HUDEP-2 (cell line): ENCODE data around the gene PPP1R1C.
"Not testable (repeated sequence)": the region's sequence is repeated elsewhere in the genome, so short reads cannot be mapped to it uniquely, and the experiment has no call there.

Experiments
- DNase-seq, 76 experiments: peaks; one replicate each; lab custom pipeline; 2025; ENCODE audit not compliant: unreplicated experiment in 76 of 76; lab: John Stamatoyannopoulos, UW

The PPP1R1C gene, protein sequence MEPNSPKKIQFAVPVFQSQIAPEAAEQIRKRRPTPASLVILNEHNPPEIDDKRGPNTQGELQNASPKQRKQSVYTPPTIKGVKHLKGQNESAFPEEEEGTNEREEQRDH

DNA sequence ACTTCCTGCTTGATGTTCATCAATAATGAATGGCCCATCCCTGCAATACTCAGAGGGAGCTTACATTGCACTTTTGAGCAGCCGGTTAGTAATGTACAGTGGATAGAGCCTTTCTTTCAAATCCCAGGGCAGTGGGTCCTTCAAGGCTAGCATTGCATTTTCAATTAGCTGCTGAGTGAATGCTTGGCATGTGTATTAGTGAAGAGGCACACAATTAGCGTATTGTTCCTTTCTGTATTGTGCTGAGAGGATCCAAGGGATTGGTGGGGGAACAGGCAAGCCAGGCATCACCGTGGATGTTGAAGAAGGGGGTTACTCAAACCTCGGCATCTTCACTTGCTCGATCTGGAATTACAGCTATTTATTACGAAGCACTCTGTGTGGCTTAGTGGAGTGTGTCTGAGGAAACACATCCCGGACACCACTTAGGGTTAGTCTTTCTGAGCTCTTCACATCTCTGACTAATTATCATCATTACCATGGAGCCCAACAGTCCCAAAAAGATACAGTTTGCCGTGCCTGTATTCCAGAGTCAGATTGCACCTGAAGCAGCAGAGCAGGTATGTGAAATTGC is at the start of gene PPP1R1C:
TSS of gene PPP1R1C (plus strand) at position 222 of the 574 bp plus-strand sequence. CDS start at position 480, 258 bp downstream.
- DNase-seq, result no peak

DNA sequence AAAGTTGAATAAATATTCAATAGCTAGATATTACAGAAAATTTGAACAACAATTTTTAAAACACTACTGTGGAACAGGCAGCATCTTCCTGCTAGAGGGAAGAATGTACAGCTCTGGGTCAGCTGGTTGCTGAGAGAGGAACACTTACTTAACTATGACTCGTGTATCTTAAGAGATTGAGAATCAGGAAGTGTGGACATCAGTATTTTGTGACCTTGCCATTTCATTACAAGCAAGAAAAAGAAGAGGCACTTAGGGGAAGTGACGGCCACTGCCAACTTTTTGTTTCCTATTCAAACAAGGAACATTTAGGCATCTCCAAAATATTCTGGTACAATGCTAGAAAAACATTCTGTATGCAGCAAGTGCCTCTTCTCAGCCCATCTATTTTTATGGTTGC is 48.2 kb upstream of the PPP1R1C start:
- no peak for DNase-seq

DNA sequence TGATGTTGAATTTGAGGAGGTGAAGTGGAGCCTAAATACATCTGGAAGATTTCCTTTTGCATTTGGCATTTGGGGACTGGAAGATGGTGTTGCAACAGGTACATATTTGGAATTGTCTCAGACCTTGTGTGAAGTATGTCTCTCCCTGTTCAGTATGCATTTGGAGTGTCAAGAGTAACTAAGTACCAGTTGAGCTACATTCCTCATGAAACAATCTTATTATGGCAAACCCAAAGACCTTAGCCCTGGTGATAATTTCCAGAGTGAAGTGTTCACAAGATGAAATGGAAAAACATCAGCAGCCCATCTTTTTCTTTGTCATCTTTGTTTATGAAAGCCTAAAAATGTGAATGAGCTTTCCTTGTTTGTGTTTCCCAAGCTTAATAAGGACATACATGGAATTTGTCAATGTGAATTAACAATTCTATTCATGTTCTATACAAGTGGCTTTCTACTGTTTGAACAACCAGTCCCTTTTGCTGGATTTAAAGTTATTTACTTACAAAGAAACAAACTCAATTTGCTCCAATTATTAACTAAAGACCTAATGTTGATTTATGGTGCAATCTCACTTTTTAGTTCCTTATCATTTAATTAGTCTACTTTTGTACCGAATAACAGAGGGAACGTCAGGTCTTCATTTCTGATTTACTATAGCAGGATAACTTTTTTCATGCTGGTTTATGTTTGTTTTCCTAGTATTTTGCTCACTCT is 42.1 kb upstream of the PPP1R1C start:
- no peak for DNase-seq

DNA sequence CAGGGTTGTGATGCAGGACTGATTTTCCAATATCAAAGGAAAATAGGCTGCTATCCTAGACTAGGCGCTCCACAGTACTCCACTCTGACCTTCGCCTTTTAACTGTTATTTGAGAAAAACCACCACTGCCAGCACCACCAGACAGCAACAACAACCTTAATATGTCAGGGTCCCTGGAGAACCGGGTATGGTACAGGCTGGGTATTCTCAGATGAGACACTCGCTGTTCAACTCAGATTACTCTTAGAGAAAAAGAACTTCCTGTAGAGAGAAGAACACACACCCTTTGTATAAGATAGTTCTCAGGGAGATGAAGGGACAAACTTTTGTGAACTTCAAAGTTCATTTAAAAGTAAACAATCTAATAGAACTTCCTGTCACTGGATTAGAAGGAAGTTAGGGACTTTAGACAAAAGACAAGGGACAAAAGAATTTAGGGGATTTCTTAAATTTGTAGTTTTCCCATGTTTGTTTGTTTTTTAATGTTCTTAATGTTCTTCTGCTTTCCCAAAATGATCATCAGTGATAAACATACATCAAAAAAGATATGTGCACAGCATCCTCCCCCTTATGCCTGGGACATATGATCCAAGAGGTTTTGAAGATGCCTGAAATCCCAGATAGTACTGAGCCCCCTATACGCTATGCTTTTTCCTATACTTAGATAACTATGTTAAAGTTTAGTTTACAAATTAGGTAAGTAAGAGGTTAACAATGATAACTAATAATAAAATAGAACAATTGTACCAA is 41.3 kb upstream of the PPP1R1C start:
- no peak for DNase-seq

DNA sequence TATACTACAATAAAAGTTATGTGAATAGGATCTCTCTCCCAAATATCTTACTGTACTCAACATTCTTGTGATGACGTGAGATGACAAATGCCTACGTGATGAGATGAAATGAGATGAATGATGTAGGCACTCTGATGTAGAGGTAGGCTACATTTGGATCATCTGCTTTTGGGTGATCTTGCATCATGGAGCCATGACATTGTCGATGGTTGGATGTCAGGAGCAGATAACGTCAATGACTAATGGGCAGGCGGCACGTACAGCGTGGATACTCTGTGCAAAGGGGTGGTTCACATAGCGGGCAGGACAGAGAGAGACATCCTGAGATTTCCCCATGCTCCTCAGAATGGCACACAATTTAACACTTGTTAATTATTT is 40.8 kb upstream of the PPP1R1C start:
- no peak for DNase-seq

DNA sequence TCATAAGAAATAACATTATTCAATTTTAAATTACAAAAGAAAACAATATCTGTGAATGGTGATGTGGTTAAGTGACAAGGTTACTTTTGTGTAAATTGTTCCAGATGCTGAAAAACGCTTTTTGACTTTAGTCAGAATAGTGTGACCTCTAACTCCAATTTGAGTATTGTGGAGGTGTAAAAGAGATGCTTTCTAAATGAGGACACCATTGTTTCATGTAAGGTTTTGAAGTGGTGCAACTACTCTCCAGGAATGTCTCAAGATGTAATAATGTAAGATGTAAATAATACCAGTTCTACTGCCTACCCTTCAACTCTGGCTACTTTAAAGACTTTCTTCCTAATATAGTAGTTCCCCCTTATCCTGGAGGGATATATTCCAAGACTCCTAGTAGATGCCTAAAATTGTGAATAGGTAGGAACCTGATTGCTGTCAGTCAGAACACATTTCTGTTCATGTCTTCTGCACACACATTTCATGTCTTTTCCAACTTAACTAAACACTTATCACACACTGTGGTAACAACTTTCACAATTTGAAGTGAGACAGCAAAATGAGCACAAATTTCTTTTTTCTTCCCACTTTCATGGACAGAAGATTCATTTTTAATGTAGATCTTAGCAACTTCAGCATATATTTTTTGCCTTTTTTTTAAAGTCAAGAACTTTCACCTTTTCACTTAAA is 39.1 kb upstream of the PPP1R1C start:
- DNase-seq, result no peak

DNA sequence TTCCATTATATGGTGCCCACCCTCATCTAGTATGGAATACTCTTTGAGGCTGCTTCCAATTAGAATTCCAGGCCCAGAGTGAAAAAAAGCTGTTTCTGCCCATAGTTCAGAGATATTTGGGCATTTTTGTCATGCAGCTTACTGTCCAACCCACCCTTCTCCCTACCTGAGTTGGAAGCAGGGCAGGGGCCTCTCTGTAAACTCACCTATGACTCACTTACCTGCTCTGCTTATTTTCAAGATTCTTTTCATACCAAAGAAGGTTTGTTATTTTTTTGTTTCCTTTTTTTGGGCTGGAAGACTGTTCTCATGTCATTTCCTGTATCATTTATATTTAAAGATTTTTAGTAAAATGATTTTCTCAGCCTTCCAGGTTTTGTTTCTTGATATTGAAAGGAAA is 38.4 kb upstream of the PPP1R1C start:
- DNase-seq, result no peak

DNA sequence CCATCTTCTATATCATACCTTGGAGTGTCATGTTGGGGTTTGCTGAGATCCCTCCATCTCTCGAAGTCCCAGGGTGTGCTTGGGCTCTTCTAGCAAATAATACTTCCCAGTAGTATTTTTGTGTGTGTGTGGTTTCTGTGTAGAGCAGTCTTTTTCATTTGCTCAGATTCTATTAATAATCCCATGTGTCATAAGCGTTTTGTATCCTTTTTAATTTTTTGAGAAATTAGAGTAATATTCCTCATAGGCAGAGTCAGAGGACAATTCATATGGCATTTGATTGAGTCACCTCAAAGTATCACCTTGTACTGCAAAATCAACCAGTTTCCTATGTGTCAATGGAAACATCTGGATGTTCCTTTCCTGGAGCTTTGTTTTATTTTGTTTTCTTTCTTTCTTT is 37.4 kb upstream of the PPP1R1C start:
- no peak for DNase-seq

DNA sequence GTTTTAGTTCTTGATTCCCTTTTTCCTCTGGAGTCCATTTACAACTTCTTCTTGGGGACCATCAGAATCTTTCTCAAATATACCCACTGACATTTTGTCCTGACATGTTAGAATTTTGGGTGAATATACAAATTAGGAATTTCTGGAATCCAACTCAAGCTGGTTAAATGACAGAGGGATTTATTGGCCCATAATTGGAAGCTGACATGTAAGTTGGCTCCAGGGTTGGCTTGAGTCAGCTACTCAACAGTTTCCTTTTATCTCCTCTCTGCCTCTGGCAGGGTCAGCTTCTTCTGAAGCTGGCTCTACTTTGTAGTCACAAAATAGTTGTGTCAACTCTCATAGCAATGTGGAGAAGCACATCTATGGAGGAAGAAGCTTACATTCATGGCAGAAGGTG is 36.6 kb upstream of the PPP1R1C start:
- no peak for DNase-seq

DNA sequence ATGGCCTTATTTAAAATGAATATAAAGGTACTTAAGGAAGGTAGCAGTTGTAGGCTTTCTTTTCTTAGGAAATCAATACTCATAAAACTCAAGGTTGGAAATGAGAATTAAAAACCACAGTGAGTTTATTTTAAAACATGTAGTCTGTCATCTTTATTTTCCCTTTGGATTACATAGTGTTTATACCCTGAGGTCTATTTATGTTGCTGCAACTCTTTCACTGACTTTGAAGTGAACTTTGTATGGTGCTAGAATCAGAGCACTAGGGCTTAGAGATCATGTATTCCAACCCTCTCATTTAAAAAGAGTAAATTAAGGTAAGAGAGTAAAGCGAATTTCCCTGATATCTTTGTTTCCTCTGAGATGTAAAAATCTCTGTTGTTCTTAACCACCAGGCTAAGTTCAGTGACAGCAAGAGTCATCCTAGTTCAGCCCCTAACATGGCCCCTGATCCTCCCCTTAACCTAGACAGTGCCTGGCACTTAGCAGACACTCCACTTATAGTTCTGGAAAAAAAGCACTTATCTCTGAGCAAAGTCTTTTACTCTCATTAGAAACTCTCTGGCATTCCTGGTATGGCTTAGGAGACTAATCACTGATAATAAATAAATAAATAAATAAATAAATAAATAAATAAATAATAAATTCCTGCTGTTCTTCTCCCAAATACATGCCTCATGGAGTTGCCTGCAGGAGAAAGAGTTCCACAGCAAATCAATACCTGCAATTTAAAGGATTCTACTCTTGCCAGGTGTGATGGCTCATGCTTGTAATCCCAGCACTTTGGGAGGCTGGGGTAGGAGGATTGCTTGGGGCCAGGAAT is 33.0 kb upstream of the PPP1R1C start:
- DNase-seq, result no peak

DNA sequence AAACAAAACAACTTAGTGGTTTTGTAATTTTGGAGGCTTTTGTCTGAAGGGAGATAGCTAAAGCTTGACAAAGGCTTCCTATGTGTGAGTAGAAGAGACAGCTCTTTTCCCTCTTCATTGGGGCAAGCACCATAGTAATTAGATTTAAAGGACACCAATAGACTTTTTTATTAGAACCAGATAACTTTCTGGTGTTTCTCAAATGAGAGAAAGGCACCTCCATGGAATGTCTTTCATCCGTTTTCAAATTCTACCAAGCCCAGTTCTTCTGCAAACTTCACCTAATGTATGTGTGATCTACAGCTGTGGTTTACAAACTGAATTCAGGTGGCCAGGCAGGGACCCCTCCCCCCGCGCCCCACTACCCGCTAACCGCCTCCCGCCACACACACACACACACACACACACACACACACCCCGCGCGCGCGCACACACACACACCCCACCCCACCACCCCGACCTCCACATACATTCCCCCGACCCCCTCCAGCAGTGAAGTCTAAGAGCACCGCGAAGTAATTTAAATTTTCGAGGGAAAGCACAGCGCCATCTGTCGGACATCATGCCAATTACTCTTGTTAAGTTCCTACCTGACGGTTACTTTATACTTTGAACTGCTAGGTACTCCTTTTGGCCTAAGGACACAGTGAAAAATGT is 31.6 kb upstream of the PPP1R1C start:
- DNase-seq, result peak in 51 of 76 experiments; percentile 1 to 55 (median 28)

DNA sequence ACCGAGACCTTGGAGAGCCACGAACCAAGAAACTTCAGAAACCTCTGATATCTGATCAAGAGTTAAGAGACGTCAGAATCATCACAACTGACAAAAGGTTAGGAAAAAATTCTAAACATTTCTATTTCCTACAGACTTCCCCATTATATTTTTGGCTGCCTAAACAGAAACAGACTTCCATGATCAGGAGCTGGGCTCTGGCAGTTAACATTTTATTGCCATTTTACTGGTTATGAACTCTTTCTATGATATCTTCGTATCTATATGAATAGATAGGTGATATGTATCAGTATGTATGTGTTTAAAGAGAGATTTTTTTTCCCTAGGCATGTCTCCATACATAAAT is 31.1 kb upstream of the PPP1R1C start:
- no peak for DNase-seq

DNA sequence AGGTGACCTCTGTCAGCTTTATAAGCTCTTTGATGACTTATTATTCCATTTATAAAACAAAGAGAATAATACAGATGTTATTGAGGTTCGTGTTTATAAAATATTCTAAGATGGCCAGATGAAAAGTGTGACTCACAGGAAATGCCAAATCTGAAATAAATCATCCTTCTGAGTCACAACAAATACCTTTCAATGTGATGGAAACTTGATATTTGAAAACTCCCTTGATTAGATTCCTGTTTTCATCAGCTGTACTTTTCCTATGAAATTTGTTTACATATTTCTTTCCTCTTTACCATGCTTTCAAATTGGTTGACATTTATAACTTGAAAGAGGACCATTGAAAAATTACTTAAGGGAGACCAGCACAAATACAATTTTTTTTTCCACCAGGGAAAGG is 30.6 kb upstream of the PPP1R1C start:
- DNase-seq, result no peak

DNA sequence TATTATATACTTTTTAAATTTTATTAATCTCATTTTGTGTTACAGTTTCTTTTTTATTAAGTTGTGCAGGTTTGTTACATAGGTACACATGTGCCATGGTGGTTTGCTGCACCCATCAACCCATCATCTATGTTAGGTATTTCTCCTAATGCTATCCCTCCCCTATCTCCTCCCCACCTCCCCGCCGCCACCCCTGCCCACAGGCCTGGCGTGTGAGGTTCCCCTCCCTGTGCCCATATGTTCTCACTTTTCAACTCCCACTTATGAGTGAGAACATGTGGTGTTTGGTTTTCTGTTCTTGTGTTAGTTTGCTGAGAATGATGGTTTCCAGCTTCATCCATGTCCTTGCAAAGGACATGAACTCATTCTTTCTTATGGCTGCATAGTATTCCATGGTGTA is 29.8 kb upstream of the PPP1R1C start:
- DNase-seq, result not testable (repeated sequence)

DNA sequence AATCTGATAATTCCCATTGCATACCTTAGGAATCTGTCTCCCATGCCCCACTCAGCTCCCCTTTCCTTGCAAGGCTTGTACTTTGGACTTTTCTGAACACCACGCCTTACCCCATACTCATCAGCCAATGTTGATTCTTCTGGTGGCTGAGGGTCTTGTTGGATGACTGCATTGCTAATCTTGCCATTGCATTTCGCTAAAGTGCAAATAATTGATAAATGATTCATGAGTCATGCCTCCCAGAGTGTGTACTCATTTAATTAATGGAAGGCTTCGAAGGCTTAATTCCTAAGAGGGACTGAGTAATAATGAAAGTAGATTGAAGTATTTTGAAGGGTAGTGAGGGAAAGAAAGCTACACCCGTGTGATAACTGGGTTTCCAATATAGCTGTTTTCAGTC is 28.0 kb upstream of the PPP1R1C start:
- DNase-seq, result no peak

DNA sequence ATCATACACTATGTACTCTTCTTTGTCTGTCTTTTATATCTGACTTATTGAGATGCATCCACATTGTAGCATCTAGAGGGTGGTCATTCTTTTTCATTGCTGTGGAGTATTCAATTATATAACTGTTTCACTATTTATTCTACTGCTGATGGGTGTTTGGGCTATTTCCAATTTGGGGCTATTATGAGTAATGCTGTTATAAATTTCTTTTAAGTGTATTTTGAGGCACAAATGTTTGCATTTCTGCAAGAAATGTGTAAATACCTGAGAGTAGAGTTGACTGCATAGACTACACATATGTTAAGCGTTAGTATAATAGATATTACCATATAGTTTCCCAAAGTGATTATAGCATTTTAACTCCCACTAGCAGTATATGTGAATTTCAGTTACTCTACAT is 26.9 kb upstream of the PPP1R1C start:
- DNase-seq, result no peak

DNA sequence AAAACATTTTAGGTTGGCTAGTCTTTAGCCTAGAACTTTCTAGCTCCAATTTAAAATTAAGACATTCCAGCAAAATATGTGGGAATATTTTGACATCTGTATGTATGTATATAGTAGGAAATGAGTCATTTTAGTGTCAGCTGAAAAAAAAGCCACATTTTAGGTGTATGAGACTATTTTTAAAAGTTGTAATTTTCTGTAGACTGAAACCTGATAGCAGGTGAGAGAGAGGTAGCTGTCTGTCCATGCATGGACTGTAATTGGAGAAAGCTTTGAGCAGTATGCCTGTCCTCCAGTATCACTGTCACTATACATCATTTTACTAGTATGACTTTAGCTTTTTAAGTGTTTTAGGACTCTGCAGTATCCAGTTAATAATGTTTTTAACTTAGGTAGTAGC is 26.1 kb upstream of the PPP1R1C start:
- DNase-seq, result no peak

DNA sequence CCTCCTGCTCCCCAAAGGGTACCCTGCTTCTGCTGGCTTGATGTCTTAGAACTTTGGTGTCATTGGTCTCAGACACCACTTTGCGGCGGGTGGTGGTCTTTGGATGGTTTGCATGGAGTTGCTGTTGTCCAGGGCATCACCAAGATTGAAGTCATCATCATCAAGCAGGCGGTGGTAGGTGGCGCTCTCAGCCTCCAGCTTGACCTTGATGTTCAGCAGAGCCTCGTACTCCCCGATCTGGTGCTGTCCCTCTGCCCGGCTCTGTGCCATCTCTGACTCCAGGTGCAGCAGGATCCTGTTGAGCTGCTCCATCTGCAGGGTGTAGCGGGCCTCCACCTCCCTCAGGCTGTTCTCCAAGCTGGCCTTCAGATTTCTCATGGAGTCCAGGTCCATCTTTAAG is 24.5 kb upstream of the PPP1R1C start:
- not testable (repeated sequence) for DNase-seq

DNA sequence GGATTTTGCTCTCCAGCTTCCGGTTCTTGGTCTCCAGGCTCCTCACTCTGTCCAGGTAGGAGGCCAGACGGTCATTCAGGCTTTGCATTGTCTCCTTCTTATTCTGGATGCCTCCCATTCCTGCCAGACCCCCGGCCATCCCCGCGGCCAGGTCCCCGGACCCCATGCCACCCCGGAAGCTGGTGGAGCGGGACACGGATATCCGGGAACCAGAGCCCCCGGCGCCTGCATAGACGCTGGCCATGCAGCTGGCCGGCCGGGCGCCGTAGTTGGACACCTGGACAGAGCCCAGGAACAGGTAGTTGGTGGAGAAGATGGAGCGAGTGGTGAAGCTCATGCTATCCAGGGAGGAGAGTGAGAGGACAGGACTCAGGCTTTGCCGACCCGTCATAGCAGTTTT is 23.5 kb upstream of the PPP1R1C start:
- DNase-seq, result no peak
